CD14-positive monocyte (primary cell): ENCODE measurements around the gene ANGPTL2. TPM values are rescaled to one million over a fixed set of nuclear protein-coding genes. Genes with fewer than 3 reads are reported as not detected.
A peak's percentile ranks its signal among the peaks of the same experiment; 100 is the strongest.

ENCODE experiments used
- DNase-seq, 3 donors: peaks; one replicate each; pipeline ENCODE4 v3.0.0-alpha.2; 2011 to 2022
- H2AFZ ChIP-seq: 2 replicates; pipeline ENCODE4 v1.6.0; 2012; ENCODE audit warnings: mild to moderate bottlenecking, low read depth, low read length, inconsistent platforms; ENCODE audit not compliant: insufficient read depth, poor library complexity, severe bottlenecking
- H3K27ac ChIP-seq, 2 donors: 1 replicate in 1 of 2; 2 replicates in 1 of 2; pipeline ENCODE4 v1.5.1; 2012 to 2013; ENCODE audit warnings: low read length in 2 of 2, control low read depth in 1 of 2, inconsistent platforms in 1 of 2, low read depth in 1 of 2, mild to moderate bottlenecking in 1 of 2
- H3K27me3 ChIP-seq, 2 donors: one replicate each; pipeline versions ENCODE4 v1.6.0 to v1.6.1; 2011 to 2013; ENCODE audit warnings: low read length in 2 of 2; ENCODE audit not compliant: control insufficient read depth in 2 of 2, insufficient read depth in 2 of 2
- H3K36me3 ChIP-seq, 2 donors: replicated peaks in 1 of 2; 1 replicate in 1 of 2; 2 replicates in 1 of 2; pipeline versions ENCODE4 v1.5.1 to v1.6.1; 2012 to 2013; ENCODE audit warnings: low read length in 2 of 2, control low read depth in 1 of 2, inconsistent platforms in 1 of 2, mild to moderate bottlenecking in 1 of 2; ENCODE audit not compliant: insufficient read depth in 2 of 2, control insufficient read depth in 1 of 2
- H3K4me1 ChIP-seq, 2 donors: 1 replicate in 1 of 2; 2 replicates in 1 of 2; pipeline versions ENCODE4 v1.5.1 to v1.6.1; 2012 to 2013; ENCODE audit warnings: low read length in 2 of 2, control low read depth in 1 of 2, inconsistent platforms in 1 of 2, mild to moderate bottlenecking in 1 of 2, moderate library complexity in 1 of 2; ENCODE audit not compliant: insufficient read depth in 2 of 2, control insufficient read depth in 1 of 2
- H3K4me2 ChIP-seq: replicated peaks from 2 replicates; pipeline ENCODE3; 2012; ENCODE audit warnings: low read length, moderate library complexity, mild to moderate bottlenecking; ENCODE audit not compliant: poor library complexity, severe bottlenecking; ENCODE audit errors: extremely low read depth
- H3K4me3 ChIP-seq, 3 experiments: fragments of 200-600 bp in 1 of 3; sonication (generic) in 1 of 3; replicated peaks in 1 of 3; 1 replicate in 2 of 3; 2 replicates in 1 of 3; pipeline ENCODE4 v1.5.1; 2011 to 2013; ENCODE audit warnings: low read length in 3 of 3, mild to moderate bottlenecking in 3 of 3, control low read depth in 2 of 3, low read depth in 2 of 3, inconsistent platforms in 1 of 3, moderate library complexity in 1 of 3
- H3K79me2 ChIP-seq: 2 replicates; pipeline ENCODE4 v1.6.0; 2012; ENCODE audit warnings: mild to moderate bottlenecking, control low read depth, inconsistent platforms, low read length, moderate library complexity; ENCODE audit not compliant: insufficient read depth
- H3K9ac ChIP-seq: 2 replicates; pipeline ENCODE4 v1.6.0; 2017; ENCODE audit warnings: low read length, mild to moderate bottlenecking; ENCODE audit not compliant: insufficient read depth, poor library complexity, severe bottlenecking
- H3K9me3 ChIP-seq, 2 donors: replicated peaks in 1 of 2; 1 replicate in 1 of 2; 2 replicates in 1 of 2; pipeline versions ENCODE4 v1.5.1 to v1.6.1; 2012 to 2013; ENCODE audit warnings: low read length in 2 of 2, control low read depth in 1 of 2; ENCODE audit not compliant: control insufficient read depth in 1 of 2, insufficient read depth in 1 of 2
- H4K20me1 ChIP-seq: 2 replicates; pipeline ENCODE4 v1.6.0; 2012; ENCODE audit warnings: mild to moderate bottlenecking, low read length, control low read depth, moderate library complexity; ENCODE audit not compliant: insufficient read depth
- H3K27ac Mint-ChIP-seq, 7 donors: one replicate each; pipeline ENCODE4 v1.8.0; 2020; ENCODE audit warnings: mild to moderate bottlenecking in 7 of 7, mixed read lengths in 7 of 7, moderate library complexity in 6 of 7, inconsistent platforms in 2 of 7
- H3K27me3 Mint-ChIP-seq, 3 donors: one replicate each; pipeline ENCODE4 v1.8.0; 2021 to 2022; ENCODE audit warnings: low read depth in 3 of 3, mild to moderate bottlenecking in 3 of 3, mixed read lengths in 3 of 3, moderate library complexity in 3 of 3, inconsistent platforms in 1 of 3
- H3K36me3 Mint-ChIP-seq, 2 donors: one replicate each; pipeline ENCODE4 v1.8.0; 2020; ENCODE audit warnings: mixed read lengths in 2 of 2, inconsistent platforms in 1 of 2, mild to moderate bottlenecking in 1 of 2
- H3K4me1 Mint-ChIP-seq: one replicate; pipeline ENCODE4 v1.8.0; 2020; ENCODE audit warnings: mild to moderate bottlenecking, mixed read lengths
- H3K4me3 Mint-ChIP-seq, 2 donors: one replicate each; pipeline ENCODE4 v1.8.0; 2020; ENCODE audit warnings: mild to moderate bottlenecking in 2 of 2, mixed read lengths in 2 of 2, moderate library complexity in 1 of 2
- H3K9me3 Mint-ChIP-seq, 7 donors: one replicate each; pipeline ENCODE4 v1.8.0; 2020 to 2022; ENCODE audit warnings: mixed read lengths in 7 of 7, mild to moderate bottlenecking in 6 of 7, moderate library complexity in 6 of 7, inconsistent platforms in 2 of 7
- CTCF ChIP-seq: fragments of 200-600 bp; IDR thresholded peaks from one replicate; pipeline ENCODE4 v1.8.0; 2022; ENCODE audit warnings: antibody characterized with exemption, mild to moderate bottlenecking
- WGBS: methylation state at CpG from one replicate; pipeline ENCODE4 v1.1.5; 2013; ENCODE audit warnings: missing lambda C conversion rate; ENCODE audit not compliant: insufficient coverage; 5-methylcytosine and 5-hydroxymethylcytosine counted together
- intact Hi-C, 2 donors: fragments of 100-400 bp; cut with micrococcal nuclease; formaldehyde crosslinking; loops; one replicate each; pipeline versions ENCODE4 v1.15.0 to v1.15.1; 2023
- polyA plus RNA-seq, 3 donors: library from polyadenylated mRNA; depleted of rRNA in 1 of 3; unstranded in 2 of 3; stranded (reverse) in 1 of 3; fragments of 300-500 nt in 2 of 3; fragments of >200 nt in 1 of 3; fragmentation: Illumina TruSeq in 2 of 3; gene quantifications; 1 replicate in 2 of 3; 2 replicates in 1 of 3; pipeline ENCODE4 v1.2.3, GENCODE V29; 2012 to 2021

ANGPTL2 gene
- polyA plus RNA-seq, 3 donors: not detected

DNA sequence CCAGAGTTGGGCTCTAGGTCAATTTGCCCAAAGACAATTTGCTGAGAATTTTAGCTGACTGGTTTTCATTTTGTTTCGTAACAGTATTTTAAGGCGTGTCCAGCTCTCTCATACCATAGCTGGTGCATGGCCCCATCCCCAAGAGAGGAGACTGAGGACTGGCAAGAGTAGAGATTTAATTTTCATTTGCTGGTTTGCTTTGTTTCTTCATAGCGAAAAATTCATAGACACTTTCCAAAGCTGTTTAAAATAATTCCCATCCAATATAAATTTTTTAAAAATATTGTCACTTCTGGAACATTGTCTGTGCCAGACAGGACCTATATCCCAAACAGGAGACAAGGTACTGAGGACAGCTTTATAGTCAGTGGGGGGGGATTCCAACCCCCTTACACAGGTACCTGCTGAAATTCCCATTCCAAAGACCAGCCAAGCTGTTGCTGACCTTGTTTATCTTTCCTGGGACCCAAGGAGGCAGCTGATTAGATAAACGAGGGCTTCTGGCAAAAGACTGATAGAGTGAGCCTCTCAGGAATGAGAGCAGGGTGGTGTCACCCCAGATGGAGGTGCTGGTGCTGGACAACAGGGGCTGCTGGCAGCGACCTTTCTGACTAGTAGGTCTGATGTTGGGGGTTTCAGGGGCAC lies 6.8 kb upstream of the ANGPTL2 start:
- Histone ChIP-seq H3K79me2 (no peaks in the 10 kb centered on the region), H3K4me3 (no peak overlapping the region), H3K36me3 (no peaks in the 10 kb centered on the region), H3K27me3 (peaks cover 0 to 20% of the 10 kb centered on the region in 2 donors), H3K4me2 (no peak overlapping the region), H3K9me3 (no peaks in the 10 kb centered on the region), H3K9ac (no peak overlapping the region), H2AFZ (no peak overlapping the region), H3K4me1 (peaks cover 7 to 8% of the 10 kb centered on the region in 2 donors), H4K20me1 (no peaks in the 10 kb centered on the region), H3K27ac (no peak overlapping the region)
- no peak for DNase-seq
- Mint-ChIP-seq H3K4me1 (peaks cover 26% of the 10 kb centered on the region), H3K36me3 (no peaks in the 10 kb centered on the region), H3K4me3 (no peak overlapping the region), H3K27ac (no peak overlapping the region), H3K9me3 (peaks cover 0 to 2% (median 0%) of the 10 kb centered on the region in 7 donors), H3K27me3 (peaks cover 11 to 29% (median 27%) of the 10 kb centered on the region in 3 donors)
- intact Hi-C loops: no loop called here
- no peak for TF ChIP-seq CTCF
- WGBS: 67% methylated on average over 1 of the region's 5 CpGs

DNA sequence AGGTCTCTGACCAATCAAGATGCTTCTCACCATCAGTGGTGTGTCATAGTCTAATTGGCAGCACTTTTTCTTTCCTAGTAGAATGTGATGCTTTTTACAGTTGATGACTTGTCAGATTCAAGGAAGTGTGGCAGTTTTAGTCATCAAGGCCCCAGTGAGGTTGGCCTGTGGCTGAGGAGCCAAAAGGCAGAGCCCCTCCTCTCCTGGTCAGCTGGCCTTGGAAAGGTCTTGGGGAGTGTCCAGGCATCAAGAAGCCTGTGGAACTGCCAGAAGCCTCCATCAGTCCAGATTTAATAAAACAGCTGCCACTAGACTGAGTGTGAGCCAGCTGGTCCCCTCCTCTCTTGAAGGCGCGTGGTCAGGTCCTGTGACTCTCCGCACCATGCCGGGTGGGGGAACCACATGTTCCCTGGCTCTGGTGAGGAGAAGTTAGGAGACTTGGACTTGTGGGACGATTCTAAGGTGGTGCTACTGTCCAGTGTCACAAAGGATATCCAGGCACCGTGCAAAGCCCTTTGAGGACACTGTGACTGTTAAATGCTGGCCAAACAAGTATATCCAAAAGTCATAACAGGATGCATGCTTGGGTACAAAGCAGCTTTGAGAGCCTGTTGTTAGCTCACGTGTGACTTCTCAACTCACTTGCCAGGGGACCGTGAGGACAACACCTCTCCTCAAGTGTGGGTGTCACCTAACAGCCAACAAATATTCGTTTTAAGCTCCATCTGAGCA lies 6.1 kb upstream of the ANGPTL2 start:
- peak overlapping the region in 1 of 7 donors; percentile 21 for H3K27ac Mint-ChIP-seq
- TF ChIP-seq CTCF: no peak
- Histone ChIP-seq H3K4me1 (peaks cover 7 to 8% of the 10 kb centered on the region in 2 donors), H3K27ac (no peak overlapping the region), H2AFZ (no peak overlapping the region), H3K4me3 (no peak overlapping the region), H3K9me3 (no peaks in the 10 kb centered on the region), H3K79me2 (no peaks in the 10 kb centered on the region), H3K36me3 (no peaks in the 10 kb centered on the region), H3K4me2 (no peak overlapping the region), H3K27me3 (peaks cover 2 to 26% of the 10 kb centered on the region in 2 donors), H3K9ac (no peak overlapping the region), H4K20me1 (no peaks in the 10 kb centered on the region)
- no peak overlapping the region for H3K4me3 Mint-ChIP-seq
- 97% methylated on average over 5 of the region's 9 CpGs for WGBS
- intact Hi-C loops: no loop called here
- no peaks in the 10 kb centered on the region for H3K36me3 Mint-ChIP-seq
- peak in 2 of 3 donors; percentile 7 to 26 for DNase-seq
- H3K27me3 Mint-ChIP-seq: peaks cover 18 to 36% (median 34%) of the 10 kb centered on the region in 3 donors
- peaks cover 0 to 2% (median 1%) of the 10 kb centered on the region in 7 donors for H3K9me3 Mint-ChIP-seq
- H3K4me1 Mint-ChIP-seq: peaks cover 26% of the 10 kb centered on the region
